HG03469 (cell line): ENCODE measurements around the gene HSD17B14.
A peak's percentile ranks its signal among the peaks of the same experiment; 100 is the strongest.
"Not testable (repeated sequence)": the region's sequence is repeated elsewhere in the genome, so short reads cannot be mapped to it uniquely, and the experiment has no call there.

Experiments used
- ATAC-seq: cut with Tn5 transposase; IDR thresholded peaks from one replicate; pipeline ENCODE4 v1.9.1; 2021; ENCODE audit warnings: mild to moderate bottlenecking, moderate library complexity, moderate number of reproducible peaks; ENCODE audit not compliant: unreplicated experiment

The HSD17B14 gene

GRCh38 chr19:48836089-48837017, at the start of gene HSD17B14:
Gene HSD17B14 (minus strand): TSS chr19:48836491. CDS start chr19:48836411, 80 bp downstream.
- ATAC-seq, result no peak

GRCh38 chr19:48883726-48884125, 47.4 kb upstream of the HSD17B14 start:
- no peak for ATAC-seq

DNA sequence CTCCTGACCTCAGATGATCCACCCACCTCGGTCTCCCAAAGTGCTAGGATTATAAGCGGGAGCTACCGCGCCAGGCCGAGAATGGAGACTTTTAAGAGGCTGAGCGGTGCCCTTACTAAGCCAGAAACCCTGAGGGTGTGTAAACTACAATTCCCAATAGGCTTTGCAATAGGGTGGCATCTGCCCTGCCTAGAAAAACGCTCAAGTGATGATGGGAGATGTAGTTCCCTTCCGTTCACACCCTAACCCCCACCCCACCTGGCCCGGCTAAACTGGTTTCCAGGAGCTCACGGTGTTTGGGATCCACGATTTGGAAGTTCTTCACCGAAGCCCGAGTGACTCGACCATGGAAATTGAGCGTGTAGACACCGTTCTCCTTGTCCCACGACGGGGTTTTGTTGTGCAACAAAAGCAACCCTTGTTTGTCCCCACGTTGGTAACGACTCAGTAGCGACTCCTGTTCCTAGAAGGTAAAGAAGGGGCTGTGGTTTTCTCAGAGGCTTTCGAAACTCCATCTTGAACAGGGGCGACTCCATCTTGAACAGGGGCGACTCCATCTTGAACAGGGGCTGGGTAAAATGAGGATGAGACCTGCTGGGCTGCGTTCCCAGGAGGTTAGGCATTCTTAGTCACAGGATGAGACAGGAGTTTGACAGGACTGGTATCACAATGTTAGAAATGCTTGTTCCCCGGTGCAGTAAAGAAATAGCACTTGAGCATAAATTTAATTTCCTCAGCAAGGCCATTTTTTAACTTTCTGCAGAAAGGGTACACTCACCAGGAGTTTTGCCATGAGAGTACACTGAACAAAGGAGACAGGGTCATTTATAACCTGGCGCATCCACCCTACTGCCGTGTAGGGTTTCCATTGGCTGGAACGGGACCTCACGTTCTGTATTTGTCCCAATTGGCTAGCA, 45.7 kb upstream of the HSD17B14 start:
- no peak for ATAC-seq

DNA sequence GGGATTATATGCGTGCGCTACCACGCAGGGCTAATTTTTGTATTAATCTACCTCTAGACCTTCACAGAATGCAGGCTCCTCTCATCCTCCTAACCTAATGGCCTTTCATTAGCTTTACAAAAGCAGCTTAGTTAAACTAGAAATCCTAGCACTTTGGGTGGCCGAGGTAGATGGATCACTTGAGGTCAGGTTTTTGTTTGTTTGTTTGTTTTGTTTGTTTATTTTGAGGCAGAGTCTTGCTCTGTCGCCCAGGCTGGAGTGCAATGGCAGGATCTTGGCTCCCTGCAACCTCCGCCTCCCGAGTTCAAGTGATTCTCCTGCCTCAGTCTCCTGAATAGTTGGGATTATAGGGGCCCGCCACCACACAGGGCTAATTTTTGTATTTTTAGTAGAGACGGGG, 43.4 kb upstream of the HSD17B14 start:
- ATAC-seq, result not testable (repeated sequence)

DNA sequence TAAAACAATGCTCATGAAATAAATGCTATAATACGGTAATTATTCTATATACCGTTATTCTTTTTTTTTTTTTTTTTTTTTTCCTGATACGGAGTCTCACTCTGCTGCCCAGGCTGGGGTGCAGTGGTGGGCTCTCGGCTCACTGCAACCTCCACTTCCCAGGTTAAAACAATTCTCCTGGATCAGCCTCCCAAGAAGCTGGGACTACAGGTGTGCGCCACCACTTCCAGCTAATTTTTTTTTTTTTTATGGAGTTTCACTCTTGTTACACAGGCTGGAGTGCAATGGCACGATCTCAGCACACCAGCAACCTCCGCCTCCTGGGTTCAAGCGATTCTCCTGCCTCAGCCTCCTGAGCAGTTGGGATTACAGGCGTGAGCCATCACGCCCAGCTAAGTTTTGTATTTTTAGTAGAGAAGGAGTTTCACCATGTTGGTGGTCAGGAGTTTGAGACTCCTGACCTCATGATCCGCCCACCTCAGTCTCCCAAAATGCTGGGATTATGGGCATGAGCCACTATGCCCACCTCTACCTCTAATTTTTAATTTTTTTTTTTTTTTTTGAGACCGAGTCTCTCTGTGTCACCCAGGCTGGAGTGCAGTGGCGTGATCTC, 42.8 kb upstream of the HSD17B14 start:
- ATAC-seq, result no peak

GRCh38 chr19:48878196-48879024, 42.1 kb upstream of the HSD17B14 start:
- ATAC-seq, result no peak

- no peak for ATAC-seq
These were observed 41.5 kb upstream of the HSD17B14 start for GRCh38 chr19:48877855-48878195.

DNA sequence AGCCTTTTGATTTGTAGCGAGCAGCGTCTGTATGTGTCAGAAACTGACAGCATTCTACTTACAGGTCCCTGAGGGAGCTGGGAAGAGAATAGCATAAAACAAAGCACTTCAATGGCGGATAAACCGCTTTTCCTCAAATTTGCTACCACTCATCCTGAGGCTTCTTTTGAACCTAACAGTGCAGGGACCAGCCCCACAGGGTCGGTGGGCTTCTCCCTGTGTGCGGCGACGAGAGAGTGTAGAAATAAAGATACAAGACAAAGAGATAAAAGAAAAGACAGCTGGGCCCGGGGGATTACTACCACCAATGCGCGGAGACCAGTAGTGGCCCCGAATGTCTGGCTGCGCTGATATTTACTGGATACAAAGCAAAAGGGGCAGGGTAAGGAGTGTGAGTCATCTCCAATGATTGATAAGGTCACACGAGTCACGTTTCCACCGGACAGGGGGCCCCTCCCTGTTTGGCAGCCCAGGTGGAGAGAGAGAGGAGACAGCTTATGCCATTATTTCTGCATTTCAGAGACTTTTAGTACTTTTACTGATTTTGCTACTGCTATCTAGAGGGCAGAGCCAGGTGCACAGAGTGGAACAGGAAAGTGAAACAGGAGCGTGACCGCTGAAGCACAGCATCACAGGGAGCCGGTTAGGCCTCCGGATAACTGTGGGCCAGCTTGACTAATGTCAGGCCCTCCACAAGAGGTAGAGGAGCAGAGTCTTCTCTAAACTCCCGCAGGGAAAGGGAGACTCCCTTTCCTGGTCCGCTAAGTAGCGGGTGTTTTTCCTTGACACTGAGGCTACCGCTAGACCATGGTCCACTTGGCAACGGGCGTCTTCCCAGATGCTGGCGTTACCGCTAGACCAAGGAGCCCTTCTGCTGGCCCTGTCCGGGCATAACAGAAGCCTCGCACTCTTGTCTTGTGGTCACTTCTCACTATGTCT, 40.0 kb upstream of the HSD17B14 start:
- ATAC-seq, result not testable (repeated sequence)

- no peak for ATAC-seq
These were observed 38.2 kb upstream of the HSD17B14 start for GRCh38 chr19:48874303-48875135.

GRCh38 chr19:48873476-48874302, 37.4 kb upstream of the HSD17B14 start:
- no peak for ATAC-seq

GRCh38 chr19:48872884-48873475, 36.7 kb upstream of the HSD17B14 start:
- ATAC-seq, result no peak

DNA sequence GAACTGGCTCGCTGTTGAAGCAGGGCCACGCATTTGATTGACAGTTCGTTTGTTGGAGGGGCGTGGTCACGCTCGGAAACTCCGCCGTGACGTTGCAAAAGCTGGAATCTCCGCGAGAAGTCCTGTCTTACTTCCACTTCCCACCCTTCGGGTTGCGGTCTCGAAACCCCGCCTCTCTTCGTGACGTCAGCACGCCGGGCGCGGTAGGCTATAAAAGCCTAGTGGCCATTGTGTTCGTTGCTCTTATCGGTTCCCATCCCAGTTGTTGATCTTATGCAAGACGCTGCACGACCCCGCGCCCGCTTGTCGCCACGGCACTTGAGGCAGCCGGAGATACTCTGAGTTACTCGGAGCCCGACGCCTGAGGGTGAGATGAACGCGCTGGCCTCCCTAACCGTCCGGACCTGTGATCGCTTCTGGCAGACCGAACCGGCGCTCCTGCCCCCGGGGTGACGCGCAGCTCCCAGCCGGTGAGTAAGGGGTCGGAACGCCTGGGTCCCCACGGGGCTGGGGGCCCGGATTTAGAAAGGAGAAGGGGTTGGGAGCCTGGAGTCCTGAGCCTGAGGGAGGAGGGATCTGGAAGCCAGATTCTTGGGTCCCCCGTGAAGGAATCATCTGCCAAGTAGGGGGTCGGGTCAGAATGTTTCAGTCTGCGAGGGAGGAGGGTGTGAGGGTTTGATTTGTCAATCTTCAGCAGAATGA, 36.0 kb upstream of the HSD17B14 start, which contains the start of gene PPP1R15A:
TSS of gene PPP1R15A (plus strand) at position 240 of the 702 bp plus-strand sequence. CDS start 813 bp downstream, outside the sequence.
- peak; percentile 42 for ATAC-seq

DNA sequence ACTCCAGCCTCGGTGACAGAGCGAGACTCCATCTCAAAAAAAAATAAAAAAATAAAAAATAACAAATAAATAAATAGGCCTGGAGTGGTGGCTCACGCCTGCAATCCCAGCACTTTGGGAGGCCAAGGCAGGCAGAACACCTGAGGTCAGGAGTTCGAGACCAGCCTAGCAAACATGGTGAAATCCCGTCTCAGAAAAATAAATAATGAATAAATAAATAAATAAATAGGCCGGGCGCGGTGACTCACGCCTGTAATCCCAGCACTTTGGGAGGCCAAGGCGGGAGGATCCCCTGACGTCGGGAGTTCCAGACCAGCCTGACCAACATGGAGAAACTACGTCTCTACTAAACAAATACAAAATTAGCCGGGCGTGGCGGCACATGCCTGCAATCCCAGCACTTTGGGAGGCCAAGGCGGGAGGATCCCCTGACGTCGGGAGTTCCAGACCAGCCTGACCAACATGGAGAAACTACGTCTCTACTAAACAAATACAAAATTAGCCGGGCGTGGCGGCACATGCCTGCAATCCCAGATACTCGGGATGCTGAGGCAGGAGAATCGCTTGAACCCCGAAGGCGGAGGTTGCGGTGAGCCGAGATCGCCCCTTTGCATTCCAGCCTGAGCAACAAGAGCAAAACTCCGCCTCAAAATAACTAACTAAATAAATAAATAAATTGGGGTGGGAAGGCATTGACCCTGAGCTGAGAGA, 35.3 kb upstream of the HSD17B14 start:
- not testable (repeated sequence) for ATAC-seq

DNA sequence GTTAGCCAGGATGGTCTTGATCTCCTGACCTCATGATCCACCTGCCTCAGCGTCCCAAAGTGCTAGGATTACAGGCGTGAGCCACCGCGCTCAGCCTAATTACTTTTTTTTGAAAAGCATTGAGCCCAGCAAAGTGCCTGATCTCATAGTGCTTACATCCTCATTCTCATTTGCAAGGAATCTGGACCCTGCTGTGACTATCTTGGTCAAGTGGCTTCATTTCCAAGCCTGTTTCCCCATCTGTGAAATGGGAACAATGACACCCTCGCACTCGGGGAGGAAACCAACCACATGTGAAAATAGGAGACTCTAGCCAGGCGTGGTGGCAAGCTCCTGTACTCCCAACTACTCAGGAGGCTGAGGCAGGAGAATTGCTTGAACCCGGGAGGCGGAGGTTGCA, 33.8 kb upstream of the HSD17B14 start:
- ATAC-seq, result no peak

- ATAC-seq, result no peak
These were observed 32.0 kb upstream of the HSD17B14 start, which contains the start of gene PLEKHA4 for GRCh38 chr19:48868114-48868886. Gene PLEKHA4 (minus strand): TSS chr19:48868617. CDS start chr19:48867620, 997 bp downstream.
